Measurements from ENCODE around the gene CDYL2.

Gene CDYL2

DNA sequence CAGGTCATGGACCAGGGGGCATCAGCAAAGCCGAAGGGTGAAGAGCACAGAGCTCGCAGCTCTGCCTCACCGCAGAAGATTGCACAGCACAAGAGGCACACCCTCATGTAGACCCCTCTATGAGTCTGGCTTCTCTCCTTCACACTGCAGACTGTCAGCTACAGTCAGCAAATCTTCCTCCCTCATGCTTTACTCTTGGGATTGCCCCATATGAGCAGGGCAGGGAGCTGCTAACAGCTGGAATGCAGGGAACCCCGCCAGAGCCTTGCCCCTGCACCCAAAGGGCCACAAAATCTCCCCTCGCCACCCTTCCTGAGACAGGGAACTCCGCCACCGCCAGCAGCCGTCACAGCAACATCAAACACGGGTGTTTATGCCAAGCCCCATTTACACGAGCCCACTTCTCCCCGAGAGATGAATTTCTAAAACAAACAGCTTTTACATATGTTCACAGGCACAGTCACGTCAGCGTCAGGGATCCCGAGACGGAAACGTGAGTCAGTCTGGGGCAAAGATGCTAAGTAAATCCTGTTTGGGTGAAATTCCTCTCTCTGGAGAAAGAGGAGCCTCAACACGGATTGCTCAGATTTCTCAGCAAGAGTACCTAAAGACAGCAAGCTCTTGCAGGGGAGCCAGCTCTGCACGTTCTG lies 121.9 kb downstream of the CDYL2 start:
- TF ChIP-seq CTCF (IDR thresholded peaks at IDR 0.05; ENCODE audit: borderline replicate concordance, control extremely low read depth, extremely low read depth, insufficient read depth, missing control alignments) = no peak
- no peak for DNase-seq (ENCODE audit: low spot score)
- in situ Hi-C loops (cut with MboI; ENCODE audit: low sequenced_read_pairs, unreplicated experiment) = no loop called here

- no peak for DNase-seq (ENCODE audit: low spot score)
- no peak for TF ChIP-seq CTCF (IDR thresholded peaks at IDR 0.05; ENCODE audit: borderline replicate concordance, control extremely low read depth, extremely low read depth, insufficient read depth, missing control alignments)
- in situ Hi-C loops (cut with MboI; ENCODE audit: low sequenced_read_pairs, unreplicated experiment) = no loop called here
These were observed 123.0 kb downstream of the CDYL2 start for GRCh38 chr16:80681436-80681835.

DNA sequence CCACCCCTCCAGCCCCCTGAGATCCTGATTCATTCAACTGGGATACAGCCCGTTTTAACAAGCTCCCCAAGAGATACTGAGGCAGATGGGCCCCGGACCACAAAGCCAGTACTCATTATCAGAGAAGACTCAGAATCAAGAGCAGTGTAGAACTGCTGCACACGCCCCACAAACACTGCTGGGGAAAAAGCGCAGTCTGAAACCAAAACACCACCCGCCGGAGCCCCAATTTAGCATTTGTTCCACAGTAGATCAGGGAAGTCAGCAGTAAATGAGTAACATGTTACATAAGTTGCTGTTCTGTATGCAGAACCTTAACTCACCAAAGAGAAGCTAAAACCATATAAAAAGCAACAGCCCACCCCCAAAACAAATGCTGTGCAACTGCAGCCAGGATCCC lies 123.6 kb downstream of the CDYL2 start:
- in situ Hi-C loops (cut with MboI; ENCODE audit: low sequenced_read_pairs, unreplicated experiment) = no loop called here
- DNase-seq (ENCODE audit: low spot score) = peak; percentile 48
- no peak for TF ChIP-seq CTCF (IDR thresholded peaks at IDR 0.05; ENCODE audit: borderline replicate concordance, control extremely low read depth, extremely low read depth, insufficient read depth, missing control alignments)

DNA sequence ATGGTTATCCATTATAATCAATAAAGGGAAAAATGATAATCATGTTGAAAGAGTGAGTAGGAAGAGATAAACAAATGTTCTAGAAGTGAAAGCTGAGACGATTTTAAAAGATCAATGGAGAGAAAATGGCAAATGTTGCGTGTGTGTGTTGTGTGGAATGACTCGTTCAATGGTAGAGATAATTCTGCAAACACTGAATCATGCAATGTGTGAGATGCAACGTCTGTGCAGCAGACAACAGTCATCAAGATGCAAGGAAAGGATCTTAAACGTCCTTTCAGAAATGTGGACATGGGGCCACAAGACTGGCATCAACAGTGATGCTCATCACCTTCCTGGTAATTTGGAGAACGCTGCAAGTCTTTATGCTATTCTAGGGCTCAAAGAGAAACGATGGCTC lies 124.4 kb downstream of the CDYL2 start:
- in situ Hi-C loops (cut with MboI; ENCODE audit: low sequenced_read_pairs, unreplicated experiment) = no loop called here
- no peak for TF ChIP-seq CTCF (IDR thresholded peaks at IDR 0.05; ENCODE audit: borderline replicate concordance, control extremely low read depth, extremely low read depth, insufficient read depth, missing control alignments)
- DNase-seq (ENCODE audit: low spot score) = no peak

GRCh38 chr16:80674884-80675283 lies 129.5 kb downstream of the CDYL2 start:
- TF ChIP-seq CTCF (IDR thresholded peaks at IDR 0.05; ENCODE audit: borderline replicate concordance, control extremely low read depth, extremely low read depth, insufficient read depth, missing control alignments) = no peak
- no peak for DNase-seq (ENCODE audit: low spot score)
- in situ Hi-C loops (cut with MboI; ENCODE audit: low sequenced_read_pairs, unreplicated experiment) = no loop called here

DNA sequence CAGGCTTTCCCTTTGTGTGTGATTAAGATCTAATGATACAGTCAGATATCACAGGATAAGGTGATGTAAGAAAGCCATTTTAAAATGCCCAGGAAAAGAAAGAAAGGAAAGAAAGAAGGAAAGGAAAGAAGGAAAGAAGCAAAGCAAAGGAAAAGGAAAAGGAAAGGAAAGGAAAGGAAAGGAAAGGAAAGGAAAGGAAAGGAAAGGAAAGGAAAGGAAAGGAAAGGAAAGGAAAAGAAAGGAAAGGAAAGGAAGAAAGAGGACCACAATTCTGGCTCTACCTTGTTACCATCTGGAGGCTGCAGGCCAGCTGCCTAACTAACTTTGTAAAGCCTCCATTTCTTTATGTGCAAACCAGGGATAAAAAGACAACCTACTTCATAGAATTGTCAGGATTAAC lies 132.0 kb downstream of the CDYL2 start:
- in situ Hi-C loops (cut with MboI; ENCODE audit: low sequenced_read_pairs, unreplicated experiment) = no loop called here
- no peak for TF ChIP-seq CTCF (IDR thresholded peaks at IDR 0.05; ENCODE audit: borderline replicate concordance, control extremely low read depth, extremely low read depth, insufficient read depth, missing control alignments)
- DNase-seq (ENCODE audit: low spot score) = no peak

Measured in GM13976 (cell line).